Measurements from ENCODE around the gene ZNF639. TPM values are rescaled to one million over a fixed set of nuclear protein-coding genes. Genes with fewer than 3 reads are reported as not detected.

Gene ZNF639
- total RNA-seq, 1 experiment from 2014 or later: 47.5 TPM

- Histone ChIP-seq H2AFZ (ENCODE audit: low read depth, low read length, poor library complexity, severe bottlenecking) (no peak overlapping the region), H3K9me2 (ENCODE audit: insufficient read depth) (peaks cover 3% of the 10 kb centered on the region; the same call in 1 of the 2 replicates), H3K9me3 (ENCODE audit: control insufficient read depth in 1 of 2, insufficient read depth in 1 of 2, low read depth in 1 of 2, low read length in 2 of 2) (peaks cover 0 to 3% of the 10 kb centered on the region in 2 experiments; a peak in 1 of 4 replicates), H3K9ac (ENCODE audit: low read length) (no peak overlapping the region), H3K27me3 (ENCODE audit: insufficient read depth, low read length) (no peaks in the 10 kb centered on the region), H3K27ac (ENCODE audit: low read depth, low read length) (no peak overlapping the region), H3K4me3 (replicated peaks in 1 of 2; ENCODE audit: low read depth in 1 of 2, low read length in 2 of 2) (no peak overlapping the region), H3K36me3 (ENCODE audit: control insufficient read depth in 1 of 2, insufficient read depth in 2 of 2, low read length in 2 of 2) (no peaks in the 10 kb centered on the region), H3K79me2 (ENCODE audit: insufficient read depth, low read length) (no peaks in the 10 kb centered on the region), H3K4me2 (ENCODE audit: low read length) (no peak overlapping the region), H4K20me1 (ENCODE audit: insufficient read depth) (no peaks in the 10 kb centered on the region), H3K4me1 (ENCODE audit: control insufficient read depth in 1 of 2, insufficient read depth in 2 of 2, low read length in 2 of 2) (no peaks in the 10 kb centered on the region)
- TF ChIP-seq FOSL1 (IDR thresholded peaks at IDR 0.05; ENCODE audit: low read depth): no peak
- no peak for TF ChIP-seq ZNF274 (IDR thresholded peaks at IDR 0.05; ENCODE audit: low read depth, low read length)
- TF ChIP-seq RAD21 (IDR thresholded peaks at IDR 0.05; ENCODE audit: low read depth): no peak
- TF ChIP-seq POLR2A (IDR thresholded peaks at IDR 0.05; ENCODE audit: borderline replicate concordance, extremely low read depth, insufficient read depth, insufficient read length): no peak
- RAD21 ChIA-PET (ENCODE audit: low non-redundant PET in 1 of 2, low total read pairs in 2 of 2, uncharacterized antibody in 2 of 2, unreplicated experiment in 2 of 2): no interaction called here
- intact Hi-C loops (cut with micrococcal nuclease): no loop called here
- BruUV-seq (replicated peaks): no TSS peak
- POLR2A ChIA-PET: no interaction called here
- DNase-seq (ENCODE audit: low read depth, low spot score): no peak
- CTCF ChIA-PET: no interaction called here
- no peak for ATAC-seq
Observed at GRCh38 chr3:179299316-179299715, 23.5 kb upstream of the ZNF639 start.

- ChIA-PET POLR2A (no interaction called here), CTCF (no interaction called here), RAD21 (ENCODE audit: low non-redundant PET in 1 of 2, low total read pairs in 2 of 2, uncharacterized antibody in 2 of 2, unreplicated experiment in 2 of 2) (no interaction called here)
- BruUV-seq (replicated peaks): no TSS peak
- Histone ChIP-seq H3K9me3 (ENCODE audit: control insufficient read depth in 1 of 2, insufficient read depth in 1 of 2, low read depth in 1 of 2, low read length in 2 of 2) (peaks cover 0 to 3% of the 10 kb centered on the region in 2 experiments; a peak in 1 of 4 replicates), H2AFZ (ENCODE audit: low read depth, low read length, poor library complexity, severe bottlenecking) (no peak overlapping the region), H3K9ac (ENCODE audit: low read length) (no peak overlapping the region), H3K4me1 (ENCODE audit: control insufficient read depth in 1 of 2, insufficient read depth in 2 of 2, low read length in 2 of 2) (no peaks in the 10 kb centered on the region), H3K9me2 (ENCODE audit: insufficient read depth) (peaks cover 3% of the 10 kb centered on the region; the same call in 1 of the 2 replicates), H3K4me3 (replicated peaks in 1 of 2; ENCODE audit: low read depth in 1 of 2, low read length in 2 of 2) (no peak overlapping the region), H4K20me1 (ENCODE audit: insufficient read depth) (no peaks in the 10 kb centered on the region), H3K27me3 (ENCODE audit: insufficient read depth, low read length) (no peaks in the 10 kb centered on the region), H3K27ac (ENCODE audit: low read depth, low read length) (no peak overlapping the region), H3K4me2 (ENCODE audit: low read length) (no peak overlapping the region), H3K36me3 (ENCODE audit: control insufficient read depth in 1 of 2, insufficient read depth in 2 of 2, low read length in 2 of 2) (no peaks in the 10 kb centered on the region), H3K79me2 (ENCODE audit: insufficient read depth, low read length) (no peaks in the 10 kb centered on the region)
- intact Hi-C loops (cut with micrococcal nuclease): no loop called here
- no peak for TF ChIP-seq SIN3A (IDR thresholded peaks at IDR 0.05; ENCODE audit: low read depth)
- DNase-seq (ENCODE audit: low read depth, low spot score) (no peak), ATAC-seq (no peak)
Observed at GRCh38 chr3:179299999-179300613, 22.7 kb upstream of the ZNF639 start.
